Spleen (tissue), 7 donors: Measurements from ENCODE around the gene TTC7B.

ENCODE experiments used
- POLR2A ChIP-seq, 3 donors: fragments of 450-650 bp; IDR thresholded peaks; one replicate each; pipeline ENCODE4 v1.5.1; 2017; ENCODE audit warnings: antibody characterized with exemption in 3 of 3, mild to moderate bottlenecking in 1 of 3
- TF ChIP-seq, protein P1 (sequence below), 11 experiments: fragments of 200-600 bp in 7 of 11; fragments of 450-650 bp in 4 of 11; sonication (generic) in 4 of 11; IDR thresholded peaks in 8 of 11; conservative IDR thresholded peaks in 3 of 11; 1 replicate in 7 of 11; 2 replicates in 4 of 11; pipeline versions ENCODE4 v1.4.0 to v1.8.0; 2016 to 2021; ENCODE audit warnings: antibody characterized with exemption in 11 of 11, inconsistent platforms in 4 of 11, mild to moderate bottlenecking in 1 of 11
- donor health status: DM: no; HTN: no; CAD: no; lungs with moderate emphysema.
- donor health status: DM: no; HTN: no; CAD: no.
- donor health status: DM: no; HTN: no; CAD: no.

DNA sequence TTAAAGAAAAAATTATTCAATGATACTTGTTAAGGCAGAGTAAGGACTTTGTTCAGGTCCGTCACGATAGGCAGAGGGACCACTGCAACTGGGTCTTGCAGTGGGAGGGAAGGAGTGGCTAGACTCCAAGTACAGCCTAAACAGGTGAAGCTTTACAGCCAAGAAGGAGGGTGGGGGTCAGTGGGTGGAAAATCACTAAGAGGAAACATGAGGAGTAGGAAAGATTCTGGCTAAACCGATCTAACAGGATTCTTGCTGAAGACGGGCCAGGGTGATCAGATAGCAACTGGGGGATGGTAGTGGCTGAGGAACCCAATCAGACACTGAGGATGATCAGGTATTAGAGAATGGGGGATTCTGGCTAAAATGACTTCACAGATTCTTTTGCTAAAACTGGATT is 100.2 kb downstream of the TTC7B start:
- TF ChIP-seq, protein P1, sequence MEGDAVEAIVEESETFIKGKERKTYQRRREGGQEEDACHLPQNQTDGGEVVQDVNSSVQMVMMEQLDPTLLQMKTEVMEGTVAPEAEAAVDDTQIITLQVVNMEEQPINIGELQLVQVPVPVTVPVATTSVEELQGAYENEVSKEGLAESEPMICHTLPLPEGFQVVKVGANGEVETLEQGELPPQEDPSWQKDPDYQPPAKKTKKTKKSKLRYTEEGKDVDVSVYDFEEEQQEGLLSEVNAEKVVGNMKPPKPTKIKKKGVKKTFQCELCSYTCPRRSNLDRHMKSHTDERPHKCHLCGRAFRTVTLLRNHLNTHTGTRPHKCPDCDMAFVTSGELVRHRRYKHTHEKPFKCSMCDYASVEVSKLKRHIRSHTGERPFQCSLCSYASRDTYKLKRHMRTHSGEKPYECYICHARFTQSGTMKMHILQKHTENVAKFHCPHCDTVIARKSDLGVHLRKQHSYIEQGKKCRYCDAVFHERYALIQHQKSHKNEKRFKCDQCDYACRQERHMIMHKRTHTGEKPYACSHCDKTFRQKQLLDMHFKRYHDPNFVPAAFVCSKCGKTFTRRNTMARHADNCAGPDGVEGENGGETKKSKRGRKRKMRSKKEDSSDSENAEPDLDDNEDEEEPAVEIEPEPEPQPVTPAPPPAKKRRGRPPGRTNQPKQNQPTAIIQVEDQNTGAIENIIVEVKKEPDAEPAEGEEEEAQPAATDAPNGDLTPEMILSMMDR (IDR thresholded peaks at IDR 0.05 in 8 of 11, conservative IDR thresholded peaks at IDR 0.05 in 3 of 11), result no peak
- no peak for TF ChIP-seq POLR2A (IDR thresholded peaks at IDR 0.05)
